HG03558 (cell line): ENCODE measurements around the gene DTX1.

Experiments used
- ATAC-seq: cut with Tn5 transposase; IDR thresholded peaks from one replicate; pipeline ENCODE4 v1.9.1; 2021; ENCODE audit warnings: moderate number of reproducible peaks; ENCODE audit not compliant: unreplicated experiment; ENCODE audit errors: extremely low read depth

DTX1 gene

DNA sequence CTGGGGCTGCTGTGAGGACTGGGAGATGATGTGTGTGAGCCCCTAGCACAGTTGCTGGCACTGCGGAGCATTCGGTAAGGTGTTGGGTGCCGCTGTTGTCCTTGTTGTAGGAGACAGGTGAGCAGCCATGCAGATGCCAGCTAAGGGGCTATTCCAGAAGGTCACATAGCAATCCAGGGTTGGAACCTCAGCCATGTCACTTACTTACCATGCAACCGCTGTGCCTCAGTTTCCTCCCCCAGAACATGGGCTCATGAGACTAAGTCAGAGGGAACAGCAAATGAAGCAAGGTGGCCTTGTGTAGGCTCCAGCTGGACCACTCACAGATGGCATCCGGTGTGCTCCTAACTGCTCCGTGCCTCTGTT, 13.2 kb downstream of the DTX1 start:
- ATAC-seq = no peak

- ATAC-seq = no peak
Observed at GRCh38 chr12:113070117-113070906, 13.8 kb downstream of the DTX1 start.

DNA sequence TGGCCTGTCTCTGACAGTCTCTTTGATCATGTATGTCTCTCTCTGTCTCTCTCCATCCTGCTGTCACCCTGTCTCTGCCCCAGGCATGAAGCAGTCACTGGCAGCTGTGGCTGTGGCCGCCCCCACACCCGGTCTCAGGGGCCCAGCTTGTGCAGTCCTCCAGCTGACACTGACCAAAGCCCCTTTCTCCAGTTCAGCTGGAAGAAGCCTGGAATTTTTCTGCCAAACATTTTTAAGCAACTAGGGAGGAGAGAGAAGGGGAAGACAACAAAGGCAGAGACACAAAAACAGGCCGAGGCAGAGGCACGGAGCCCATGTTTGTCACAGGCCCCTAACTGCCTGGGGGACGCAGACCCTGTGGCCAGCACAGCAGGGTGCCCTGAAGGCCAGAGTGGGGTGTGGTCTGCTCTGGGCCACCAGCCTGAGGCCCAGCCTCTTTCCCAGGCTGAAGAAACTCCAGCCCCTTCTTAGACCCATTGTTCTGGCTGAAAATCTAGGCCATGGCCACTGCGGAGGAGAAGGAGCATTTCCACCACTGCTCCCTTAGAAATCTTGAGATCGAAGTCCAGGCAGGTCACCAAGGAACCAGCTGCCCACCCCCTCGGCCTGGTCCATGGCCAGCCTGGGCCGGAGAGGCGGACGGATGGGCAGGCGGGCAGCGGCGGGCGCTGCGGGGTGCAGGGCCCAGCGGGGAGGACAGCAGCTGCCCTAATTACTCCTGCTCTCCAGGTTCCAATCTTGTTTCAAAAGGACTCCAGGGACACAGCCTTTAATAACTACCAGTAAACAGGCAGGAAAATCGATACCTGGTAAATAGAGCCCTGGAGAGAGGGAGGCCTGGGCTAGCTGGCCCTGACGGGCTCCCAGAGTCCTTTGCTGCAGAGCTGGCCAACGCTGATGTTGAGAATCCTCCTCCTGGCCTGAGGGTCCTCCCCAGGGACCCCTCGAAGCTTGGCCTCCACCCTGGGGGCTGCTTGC, 14.9 kb downstream of the DTX1 start:
- no peak for ATAC-seq

DNA sequence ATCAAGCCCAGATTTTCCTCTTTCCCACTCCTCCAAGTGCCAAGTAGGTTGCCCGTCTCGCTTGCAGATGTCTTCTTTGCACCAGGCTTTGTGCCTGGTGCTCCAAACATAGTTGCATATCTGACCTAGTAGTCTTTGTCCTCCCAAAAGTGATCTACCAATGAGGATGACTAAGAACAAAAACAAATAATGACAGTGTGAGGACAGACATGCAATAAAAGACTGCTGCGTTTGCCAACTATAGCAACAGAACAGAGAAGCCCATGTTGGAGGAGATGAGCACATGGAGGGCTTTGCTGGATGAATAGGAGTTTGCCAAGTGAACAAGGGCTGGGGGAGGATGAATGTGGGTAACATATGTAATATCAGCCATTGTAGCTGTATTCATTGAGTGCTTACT, 15.6 kb downstream of the DTX1 start:
- no peak for ATAC-seq

DNA sequence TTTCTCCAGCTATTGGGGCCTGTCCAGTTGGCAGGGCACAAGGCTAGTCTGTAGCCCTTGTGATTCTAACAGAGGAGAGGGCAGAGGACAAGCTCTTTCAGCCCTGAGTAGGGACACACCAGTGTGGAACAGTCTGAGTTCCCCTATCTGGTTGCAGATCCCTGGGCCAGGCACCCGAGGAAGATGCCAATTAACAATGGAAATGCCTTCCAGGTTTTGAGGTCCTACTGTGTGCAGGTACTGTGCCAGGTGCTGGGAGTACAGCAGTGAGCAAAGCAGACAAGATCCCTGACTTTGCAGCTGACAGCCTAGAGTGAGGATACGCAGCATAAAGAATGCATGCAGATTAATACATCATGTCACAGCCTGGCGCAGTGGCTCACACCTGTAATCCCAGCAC, 17.1 kb downstream of the DTX1 start:
- ATAC-seq = no peak

DNA sequence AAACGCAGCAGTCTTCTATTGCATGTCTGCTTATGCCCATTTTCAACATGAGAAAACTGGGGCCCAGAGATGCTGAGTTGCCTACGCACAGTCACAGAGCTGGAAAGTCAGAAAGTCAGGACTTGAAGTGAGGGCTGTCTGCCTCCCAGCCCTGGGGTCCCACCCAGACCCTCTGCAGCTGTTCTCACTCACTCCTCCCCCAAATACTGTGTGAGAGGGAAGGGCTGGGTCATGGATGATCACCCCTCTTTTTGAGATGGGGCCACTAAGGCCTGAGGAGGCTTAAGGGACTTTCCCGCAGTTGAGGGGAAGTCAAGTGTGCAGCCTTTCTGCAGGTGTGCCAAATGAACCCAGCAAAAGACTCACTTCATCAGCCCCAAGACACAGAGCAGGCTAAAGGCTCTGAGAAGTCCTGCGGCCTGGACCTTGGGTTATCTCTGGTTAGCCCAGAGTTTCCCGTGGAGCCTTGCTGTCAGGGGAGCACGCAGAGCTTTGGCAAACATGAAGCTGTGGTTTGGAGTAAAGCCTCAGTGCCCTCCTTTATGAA, 18.7 kb downstream of the DTX1 start:
- peak; percentile 80 for ATAC-seq

- ATAC-seq = no peak
Observed at GRCh38 chr12:113077057-113077858, 20.7 kb downstream of the DTX1 start.

DNA sequence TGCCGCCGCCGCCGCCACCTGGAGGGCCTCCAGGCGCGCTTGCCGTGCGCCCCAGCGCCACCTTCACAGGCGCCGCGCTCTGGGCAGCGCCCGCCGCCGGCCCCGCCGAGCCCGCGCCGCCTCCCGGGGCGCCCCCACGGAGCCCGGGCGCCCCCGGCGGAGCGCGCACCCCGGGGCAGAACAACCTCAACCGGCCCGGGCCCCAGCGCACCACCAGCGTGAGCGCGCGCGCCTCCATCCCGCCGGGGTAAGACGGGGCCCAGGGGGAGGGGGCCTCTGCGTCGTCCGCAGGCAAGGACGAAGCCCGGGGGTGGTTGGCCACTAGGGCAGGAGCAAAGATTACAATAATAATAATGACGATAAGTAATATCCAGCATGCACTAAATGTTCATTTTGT, 21.3 kb downstream of the DTX1 start:
- no peak for ATAC-seq

- ATAC-seq = no peak
Observed at GRCh38 chr12:113081873-113082272, 25.3 kb downstream of the DTX1 start.

DNA sequence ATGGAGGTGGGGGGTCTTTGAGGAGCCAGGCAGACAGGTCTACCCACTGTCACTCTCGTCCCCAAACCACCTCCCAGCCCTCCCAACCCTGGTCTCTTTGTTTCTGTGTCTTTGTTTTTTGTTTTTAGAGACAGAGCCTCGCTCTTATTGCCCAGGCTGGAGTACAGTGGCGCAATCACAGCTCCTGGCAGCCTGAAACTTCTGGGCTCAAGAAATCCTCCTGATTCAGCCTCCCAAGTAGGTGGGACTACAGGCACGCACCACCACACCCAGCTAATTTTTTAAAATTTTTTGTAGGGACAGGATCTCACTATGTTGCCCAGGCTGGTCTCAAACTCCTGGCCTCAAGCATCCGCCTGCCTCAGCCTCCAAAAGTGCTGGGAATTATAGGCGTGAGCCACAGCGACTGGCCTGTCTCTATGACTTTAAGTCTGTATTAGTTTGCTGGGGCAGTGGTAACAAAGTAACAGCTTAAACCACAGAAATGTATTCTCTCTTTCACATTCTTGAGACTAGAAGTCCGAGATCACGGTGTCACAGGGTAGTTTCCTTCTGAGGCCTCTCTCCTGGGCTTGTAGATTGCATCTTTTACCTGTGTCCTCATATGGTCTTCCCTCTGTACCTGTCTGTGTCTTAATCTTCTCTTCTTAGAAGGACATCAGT, 26.1 kb downstream of the DTX1 start:
- no peak for ATAC-seq

DNA sequence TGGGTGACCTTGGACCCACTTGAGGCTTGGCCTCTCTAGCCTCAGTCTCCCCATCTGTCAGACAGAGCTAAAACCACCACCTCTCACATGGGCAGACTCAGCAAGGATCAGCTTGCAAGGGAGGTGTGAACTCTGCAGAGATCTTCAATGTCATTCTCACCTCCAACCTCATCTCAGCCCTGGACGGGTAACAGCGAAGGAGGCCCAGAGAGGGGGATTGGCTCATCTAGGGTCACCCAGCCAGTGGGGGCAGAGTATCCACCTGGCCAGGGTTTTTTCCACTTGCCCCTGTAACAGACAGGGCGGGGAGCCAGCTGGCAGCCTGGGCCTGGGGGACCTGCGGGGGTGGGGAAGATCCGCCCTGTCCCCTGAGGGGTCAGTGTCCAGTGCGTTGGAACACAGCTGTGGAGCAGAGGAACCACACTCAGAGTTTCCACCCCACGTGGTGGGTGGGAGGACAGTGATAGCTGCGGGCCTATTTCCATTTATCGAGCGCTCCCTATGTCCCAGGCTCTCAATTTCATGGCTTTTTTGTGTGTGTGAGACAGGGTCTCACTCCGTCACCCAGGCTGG, 27.4 kb downstream of the DTX1 start:
- ATAC-seq = no peak

- no peak for ATAC-seq
Observed at GRCh38 chr12:113086249-113087164, 30.0 kb downstream of the DTX1 start.

DNA sequence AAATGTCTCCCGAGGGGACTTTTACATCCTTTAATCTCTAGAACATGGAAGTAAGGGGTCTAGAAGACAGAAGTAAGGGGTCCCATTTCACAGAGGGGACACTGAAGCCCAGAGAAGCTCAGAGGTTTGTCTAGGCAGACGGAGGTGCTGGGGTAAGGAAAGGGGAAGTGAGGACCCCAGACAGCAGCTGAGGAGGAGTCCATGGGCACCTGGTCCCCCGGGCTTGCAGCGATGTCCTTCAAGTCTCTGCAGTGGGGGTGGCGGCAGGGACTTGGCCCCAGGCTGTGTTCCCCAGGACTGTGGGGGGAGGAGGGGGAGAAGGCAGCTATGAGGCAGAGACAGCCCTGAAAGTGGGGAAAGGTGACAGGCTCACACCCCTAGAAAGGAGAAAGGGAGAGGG, 30.7 kb downstream of the DTX1 start:
- ATAC-seq = no peak

GRCh38 chr12:113088037-113088436, 31.5 kb downstream of the DTX1 start:
- no peak for ATAC-seq

DNA sequence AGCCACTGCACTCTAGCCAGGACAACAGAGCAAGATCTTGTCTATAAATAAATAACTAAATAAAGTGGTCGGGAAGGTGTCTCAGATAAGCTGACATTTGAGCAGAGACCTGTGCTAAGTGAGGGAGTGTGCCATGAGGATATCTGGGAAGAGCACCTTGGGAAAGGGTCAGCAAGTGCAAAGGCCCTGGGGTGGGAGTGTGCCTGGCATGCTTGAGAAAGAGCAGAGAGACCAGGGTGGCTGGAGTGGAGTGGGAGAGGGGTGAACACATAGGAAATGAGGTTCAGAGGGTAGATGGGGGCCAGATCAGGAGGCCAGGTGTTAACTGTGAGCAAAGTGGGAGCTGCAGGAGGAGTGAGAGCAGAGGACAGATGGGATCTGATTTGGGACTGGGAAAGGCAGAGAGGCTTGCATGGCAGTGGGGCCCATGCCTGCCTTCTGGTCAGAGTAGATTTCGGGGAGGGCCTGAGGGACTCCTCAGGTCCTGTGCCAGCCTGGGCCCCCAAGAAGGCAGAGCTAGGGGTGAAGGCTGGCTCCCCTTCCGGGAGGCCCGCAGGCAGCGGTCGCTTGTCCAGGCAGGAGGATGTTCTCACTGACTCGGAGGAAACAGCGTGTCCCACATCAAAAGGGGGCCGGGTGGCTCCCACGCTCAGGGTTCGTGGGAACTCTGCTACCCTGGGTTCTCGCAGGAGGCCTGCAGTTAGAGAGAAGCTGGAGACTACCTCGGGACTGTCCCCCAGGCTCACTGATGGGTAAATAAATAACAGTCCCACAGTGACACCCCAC, 32.6 kb downstream of the DTX1 start:
- no peak for ATAC-seq

- ATAC-seq = no peak
Observed at GRCh38 chr12:113089839-113090238, 33.3 kb downstream of the DTX1 start.

DNA sequence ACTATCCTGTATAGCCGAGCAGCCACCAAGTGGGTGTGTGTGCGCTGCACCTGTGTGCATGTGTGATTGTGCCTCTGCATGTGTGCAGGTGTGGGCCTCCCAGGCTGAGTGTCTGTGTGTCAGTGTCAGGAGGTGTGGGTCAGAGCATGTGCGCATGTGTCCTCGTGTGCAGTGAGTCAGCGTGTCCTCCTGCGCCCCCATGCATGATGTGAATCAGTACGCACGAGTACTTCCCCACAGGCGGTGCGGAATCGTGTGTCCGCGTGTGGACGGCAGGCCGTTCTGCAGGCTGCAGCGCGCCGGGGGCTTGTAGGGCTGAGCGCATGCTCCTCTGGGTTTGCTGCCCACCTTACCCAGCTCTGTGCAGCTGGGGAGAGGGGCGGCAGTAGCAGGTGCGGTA, 34.2 kb downstream of the DTX1 start:
- ATAC-seq = no peak

DNA sequence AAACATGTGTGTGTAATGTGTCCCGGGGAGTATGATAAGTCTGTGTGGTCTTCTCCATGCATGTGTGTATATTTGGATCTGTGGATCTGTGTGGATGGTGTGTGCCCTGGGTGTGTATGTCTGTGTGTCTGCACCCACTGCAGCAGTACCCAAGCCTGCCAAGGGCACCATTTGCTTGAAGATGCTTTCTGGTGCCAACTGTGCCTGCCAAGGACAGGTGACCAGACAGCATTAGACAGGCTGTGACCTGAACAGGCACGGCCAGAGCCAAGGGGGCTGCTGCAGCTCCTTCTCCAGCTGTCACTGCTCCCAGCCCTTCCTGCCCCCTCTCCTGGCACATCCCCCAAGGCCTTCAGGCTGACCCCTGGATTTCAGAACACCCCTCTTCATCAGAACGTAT, 35.0 kb downstream of the DTX1 start:
- no peak for ATAC-seq
